HG02973 (cell line): ENCODE measurements around the gene MPPE1.
"Not testable (repeated sequence)": the region's sequence is repeated elsewhere in the genome, so short reads cannot be mapped to it uniquely, and the experiment has no call there.

Experiments used
- ATAC-seq: cut with Tn5 transposase; IDR thresholded peaks from one replicate; pipeline ENCODE4 v1.9.1; 2021; ENCODE audit warnings: moderate library complexity; ENCODE audit not compliant: unreplicated experiment

Gene MPPE1

GRCh38 chr18:11925800-11926481 is 17.8 kb upstream of the MPPE1 start:
- no peak for ATAC-seq

DNA sequence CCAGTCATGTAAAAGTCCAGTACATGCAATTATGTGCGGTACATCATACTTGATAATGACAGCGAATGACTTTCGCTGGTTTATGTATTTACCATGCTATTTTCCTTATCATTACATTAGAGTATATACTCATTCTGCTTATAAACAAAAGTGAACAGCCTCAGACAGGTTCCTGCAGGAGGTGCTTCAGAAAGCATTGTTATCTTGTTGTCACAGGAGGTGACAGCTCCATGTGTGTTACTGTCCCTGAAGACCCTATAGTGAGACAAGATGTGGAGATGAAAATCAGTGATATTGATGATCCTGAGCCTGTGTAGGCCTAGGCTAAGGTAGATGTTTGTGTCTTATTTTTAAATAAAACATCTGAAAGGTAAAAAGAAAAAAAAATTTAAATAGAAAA is 15.3 kb upstream of the MPPE1 start:
- ATAC-seq, result no peak

- ATAC-seq, result not testable (repeated sequence)
Observed at GRCh38 chr18:11919522-11919921, 11.4 kb upstream of the MPPE1 start.

DNA sequence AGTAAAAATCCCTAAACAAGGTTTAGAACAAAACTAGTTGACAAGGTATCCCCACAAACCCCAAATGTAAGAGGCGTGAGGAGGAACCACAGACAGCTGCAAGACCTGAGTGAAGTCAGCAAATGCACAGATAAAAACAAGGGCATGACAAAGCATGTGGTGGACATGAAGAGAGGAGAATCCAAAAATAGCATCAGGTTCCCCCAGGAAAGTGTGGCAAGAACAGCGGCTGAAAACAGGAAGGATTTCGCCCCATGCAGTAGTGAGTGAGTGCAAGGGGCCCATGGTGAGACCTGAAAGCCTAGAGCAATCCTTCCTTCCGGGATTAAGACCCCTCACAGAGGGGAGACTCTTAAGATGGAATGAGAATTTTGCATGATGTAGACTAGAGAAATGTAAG is 8.8 kb upstream of the MPPE1 start:
- ATAC-seq, result not testable (repeated sequence)

GRCh38 chr18:11909591-11910026 is 1.5 kb upstream of the MPPE1 start:
- ATAC-seq, result no peak

- ATAC-seq, result no peak
Observed at GRCh38 chr18:11909061-11909455, 941 bp upstream of the MPPE1 start.

- no peak for ATAC-seq
Observed at GRCh38 chr18:11906926-11907874, 917 bp downstream of the MPPE1 start.

- ATAC-seq, result no peak
Observed at GRCh38 chr18:11906176-11906575, 1.9 kb downstream of the MPPE1 start.

GRCh38 chr18:11905613-11906012 is 2.5 kb downstream of the MPPE1 start:
- ATAC-seq, result no peak

- no peak for ATAC-seq
Observed at GRCh38 chr18:11902522-11903292, 5.4 kb downstream of the MPPE1 start.

DNA sequence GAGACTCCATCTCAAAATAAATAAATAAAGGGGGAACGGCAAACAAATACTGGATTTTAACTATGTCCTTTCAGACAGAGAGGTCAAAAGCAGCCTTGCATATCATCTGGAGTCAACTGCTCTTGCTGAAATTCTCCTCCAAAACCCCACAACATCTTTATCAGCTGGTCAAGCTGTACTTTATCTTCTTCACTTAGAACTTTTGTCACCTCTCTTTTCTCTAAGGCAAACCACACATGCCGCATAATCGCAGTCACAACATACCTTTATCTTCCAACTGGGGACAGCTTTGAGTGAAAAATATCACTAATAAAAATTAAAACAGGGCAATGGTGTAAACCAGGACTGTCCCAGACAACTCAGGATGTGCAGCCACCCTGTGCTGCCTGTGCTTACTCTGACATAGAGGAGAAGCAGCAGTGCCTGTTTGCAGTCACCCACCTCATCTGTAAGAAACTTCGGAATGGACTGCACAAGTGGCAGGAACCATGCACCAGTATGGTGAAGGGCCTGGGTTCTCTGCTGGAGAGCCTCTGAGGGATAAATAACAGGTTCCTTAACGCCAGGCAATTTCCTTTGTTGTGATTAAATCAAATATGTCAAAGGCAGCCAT is 6.2 kb downstream of the MPPE1 start:
- ATAC-seq, result no peak

GRCh38 chr18:11899063-11899462 is 9.1 kb downstream of the MPPE1 start:
- no peak for ATAC-seq

DNA sequence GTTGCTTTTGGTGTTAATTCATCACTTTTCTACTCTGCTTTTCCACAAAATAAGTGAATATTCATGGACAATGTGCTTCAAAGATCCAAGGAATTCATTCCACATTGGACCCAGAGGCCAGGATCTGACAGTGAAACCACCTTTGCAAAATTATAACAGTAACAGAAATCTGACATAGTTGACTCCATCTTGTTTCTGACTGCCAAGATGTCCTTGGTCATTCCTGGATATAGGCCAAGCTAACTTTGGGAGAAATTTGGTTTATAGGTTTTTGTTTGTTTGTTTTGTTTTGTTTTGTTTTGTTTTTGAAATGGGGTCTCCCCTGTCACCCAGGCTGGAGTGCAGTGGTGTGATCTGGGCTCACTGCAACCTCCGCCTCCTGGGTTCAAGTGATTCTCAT is 10.3 kb downstream of the MPPE1 start:
- ATAC-seq, result no peak

GRCh38 chr18:11892438-11892837 is 15.7 kb downstream of the MPPE1 start:
- ATAC-seq, result not testable (repeated sequence)

GRCh38 chr18:11891737-11892136 is 16.4 kb downstream of the MPPE1 start:
- no peak for ATAC-seq

- no peak for ATAC-seq
Observed at GRCh38 chr18:11889284-11889683, 18.8 kb downstream of the MPPE1 start.

DNA sequence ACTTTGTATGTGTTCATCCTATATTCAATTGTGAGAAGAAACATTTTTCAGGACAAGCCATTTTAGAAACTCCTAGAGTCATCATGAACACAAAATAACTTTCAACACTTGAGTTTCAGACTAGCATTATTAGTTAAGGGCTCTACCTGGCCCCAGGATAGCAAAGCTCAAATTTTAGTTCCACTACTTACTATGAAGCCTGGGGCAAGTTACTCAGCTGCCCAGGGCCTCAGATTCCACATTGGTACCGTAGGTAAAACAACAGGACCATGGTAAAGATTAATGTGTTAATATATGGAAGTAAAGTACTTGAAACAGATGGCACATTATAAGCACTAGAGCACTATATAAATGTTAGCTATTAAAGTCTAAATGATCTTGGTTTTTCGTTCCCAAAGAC is 19.4 kb downstream of the MPPE1 start:
- ATAC-seq, result no peak

DNA sequence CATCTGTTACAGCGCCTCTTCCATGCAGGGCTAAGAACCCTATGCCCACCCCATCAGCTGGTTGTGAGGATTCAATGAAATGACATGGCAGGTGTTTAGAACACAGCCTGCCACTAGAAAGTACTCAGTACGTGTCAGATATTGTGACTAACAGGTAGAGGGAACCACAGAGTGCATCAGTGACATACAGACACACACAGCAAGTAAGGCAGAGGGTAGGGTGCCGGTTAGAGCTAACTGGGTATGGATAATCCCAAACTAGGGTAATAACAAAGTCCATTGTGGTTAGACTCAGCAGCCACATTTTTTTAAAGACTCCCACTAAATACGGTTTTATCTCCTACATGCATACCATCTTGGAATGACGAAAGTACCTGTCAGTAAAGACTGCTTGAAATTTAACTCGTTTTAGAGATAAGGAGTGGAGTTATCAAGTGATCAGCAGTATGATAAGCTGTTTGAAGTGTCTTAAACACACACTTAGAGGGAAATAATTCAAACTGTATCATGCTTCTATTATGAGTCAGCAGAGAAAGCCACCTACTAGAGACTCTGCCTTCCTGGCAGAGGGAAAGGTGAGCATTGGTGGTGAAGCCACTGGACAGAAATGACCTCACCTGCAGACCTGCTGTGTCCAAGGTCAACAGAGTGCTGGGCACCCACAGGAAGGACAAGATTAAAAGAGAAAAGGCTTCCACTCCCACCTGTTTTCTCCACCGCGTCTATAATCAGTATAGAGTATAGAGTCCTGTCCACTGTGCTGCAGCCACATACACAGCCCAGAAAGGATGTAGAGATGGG is 20.6 kb downstream of the MPPE1 start:
- no peak for ATAC-seq

DNA sequence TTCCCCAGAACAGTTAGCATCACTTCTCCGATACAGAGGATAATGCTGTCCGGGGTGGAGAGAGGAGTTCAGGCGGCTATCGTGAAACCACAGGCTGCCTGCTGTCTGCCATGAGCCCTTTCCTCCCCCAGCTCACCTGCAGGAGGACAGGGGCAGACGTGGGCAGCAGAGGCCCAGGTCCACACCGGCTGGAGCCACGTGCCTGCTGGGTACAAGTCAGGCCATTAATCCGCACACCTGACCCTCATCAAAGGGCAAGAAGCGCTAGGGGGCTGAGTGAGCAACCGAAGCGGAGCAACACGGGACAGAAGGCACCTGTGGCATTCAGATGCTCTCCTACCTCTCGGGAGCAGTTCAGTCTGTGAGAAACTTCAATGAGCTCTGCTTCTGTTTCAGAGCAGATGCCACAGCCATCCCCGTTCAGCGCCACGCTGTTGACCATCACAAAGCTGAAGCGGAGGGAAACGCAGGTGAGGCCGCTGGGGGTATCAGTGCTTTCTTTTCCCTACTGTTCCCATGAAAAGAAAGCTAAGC is 21.5 kb downstream of the MPPE1 start:
- ATAC-seq, result no peak
